Stimulated activated CD4-positive, alpha-beta T cell treated with anti-CD3 and anti-CD28 coated beads, TNF-alpha, amount 100 ng/mL, for 48 hours (primary cell): ENCODE measurements around the gene MYL10.

ENCODE experiments used
- DNase-seq, 3 donors: peaks; one replicate each; pipeline ENCODE4 v3.0.0-alpha.2; 2020; ENCODE audit warnings: low read depth in 3 of 3

MYL10 gene

DNA sequence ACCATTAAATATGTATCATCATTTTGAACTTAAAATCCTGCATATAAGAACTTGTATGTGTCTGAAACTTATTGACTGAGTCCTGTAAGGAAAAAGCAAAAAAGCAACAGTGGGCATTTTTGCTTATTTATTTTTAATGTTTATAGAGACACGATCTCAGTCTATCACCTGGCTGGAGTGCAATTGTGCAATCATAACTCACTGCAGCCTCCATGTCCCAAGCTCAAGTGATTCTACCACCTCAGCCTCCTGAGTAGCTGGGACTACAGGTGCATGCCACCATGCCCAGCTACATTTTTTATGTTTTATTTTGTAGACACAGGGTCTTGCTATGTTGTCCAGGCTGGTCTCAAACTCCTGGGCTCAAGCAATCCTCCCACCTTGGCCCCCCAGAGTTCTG is 32.2 kb downstream of the MYL10 start:
- no peak for DNase-seq

- DNase-seq, result no peak
Observed at GRCh38 chr7:101595766-101596537, 33.1 kb downstream of the MYL10 start.

GRCh38 chr7:101595246-101595645 is 33.9 kb downstream of the MYL10 start:
- no peak for DNase-seq

DNA sequence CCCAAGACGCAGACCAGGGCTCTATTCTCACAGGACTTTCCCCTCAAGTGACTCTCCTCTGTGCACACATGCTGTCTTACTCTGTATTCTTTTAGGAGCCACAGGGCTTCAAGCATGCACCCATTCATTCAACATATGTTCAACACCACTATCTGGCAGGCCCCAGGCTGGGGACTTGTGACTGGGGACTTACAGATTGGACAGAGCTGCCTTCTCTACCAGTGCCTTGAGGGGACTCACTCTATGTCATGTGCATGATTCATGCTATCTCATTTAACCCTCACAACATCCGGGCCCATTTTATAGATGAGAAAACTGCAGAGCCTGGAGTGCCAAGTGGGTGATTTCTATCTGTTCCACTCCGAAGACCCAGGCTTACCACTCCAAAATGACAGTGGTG is 34.3 kb downstream of the MYL10 start:
- no peak for DNase-seq

GRCh38 chr7:101593556-101593955 is 35.5 kb downstream of the MYL10 start:
- no peak for DNase-seq

DNA sequence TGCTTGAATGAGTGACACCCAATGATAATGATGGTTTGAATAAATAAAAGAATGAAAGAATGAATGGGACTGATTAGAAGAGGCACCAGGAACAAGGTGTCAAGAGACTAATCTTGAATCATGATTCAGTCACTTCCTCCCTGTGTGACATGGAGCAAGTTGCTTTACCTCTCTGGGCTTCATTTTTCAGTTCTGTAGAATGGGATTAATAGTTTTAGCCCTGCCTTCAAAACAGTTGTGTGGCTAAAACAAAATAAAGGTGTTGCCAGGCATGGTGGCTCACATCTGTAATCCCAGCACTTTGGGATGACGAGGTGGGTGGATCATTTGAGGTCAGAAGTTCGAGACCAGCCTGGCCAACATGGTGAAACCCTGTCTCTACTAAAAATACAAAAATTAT is 37.6 kb downstream of the MYL10 start:
- no peak for DNase-seq

DNA sequence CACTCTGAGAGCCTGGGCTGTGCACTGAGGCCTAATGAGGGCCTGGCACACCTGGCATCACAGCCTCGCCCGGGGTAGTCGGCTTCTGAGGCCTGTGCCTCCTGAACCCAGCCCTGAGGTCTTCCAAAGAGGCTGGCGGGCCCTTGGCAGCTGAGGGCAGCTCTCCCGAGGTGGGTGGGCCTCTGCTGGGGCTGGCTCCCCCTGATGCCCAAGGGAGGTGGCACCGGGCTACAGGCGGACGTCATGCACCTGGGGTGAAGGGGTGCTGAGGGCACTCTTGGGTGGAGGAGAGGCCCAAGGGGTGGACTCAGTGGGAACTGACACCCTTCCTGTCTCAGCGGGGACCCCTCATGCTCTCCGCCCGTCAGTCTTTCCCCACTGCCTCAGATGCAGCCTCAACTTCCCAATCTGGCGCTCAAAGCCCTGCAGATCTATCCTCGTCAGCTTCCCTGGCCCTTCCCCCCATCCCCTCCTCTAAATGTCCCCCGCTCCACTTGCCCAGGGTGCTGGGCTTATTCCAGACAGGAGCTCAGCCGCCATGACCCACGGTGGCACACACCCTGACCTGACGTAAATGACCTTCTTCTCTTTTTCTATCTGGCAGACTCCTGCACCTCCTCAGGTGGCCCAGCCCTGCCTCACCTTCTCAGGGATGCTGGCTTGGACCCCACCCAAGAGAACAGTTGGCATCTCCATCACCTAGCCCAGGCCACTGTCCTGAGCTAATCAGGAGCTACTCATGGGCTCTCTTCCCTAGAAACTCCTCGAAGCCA is 38.2 kb downstream of the MYL10 start:
- DNase-seq, result no peak

DNA sequence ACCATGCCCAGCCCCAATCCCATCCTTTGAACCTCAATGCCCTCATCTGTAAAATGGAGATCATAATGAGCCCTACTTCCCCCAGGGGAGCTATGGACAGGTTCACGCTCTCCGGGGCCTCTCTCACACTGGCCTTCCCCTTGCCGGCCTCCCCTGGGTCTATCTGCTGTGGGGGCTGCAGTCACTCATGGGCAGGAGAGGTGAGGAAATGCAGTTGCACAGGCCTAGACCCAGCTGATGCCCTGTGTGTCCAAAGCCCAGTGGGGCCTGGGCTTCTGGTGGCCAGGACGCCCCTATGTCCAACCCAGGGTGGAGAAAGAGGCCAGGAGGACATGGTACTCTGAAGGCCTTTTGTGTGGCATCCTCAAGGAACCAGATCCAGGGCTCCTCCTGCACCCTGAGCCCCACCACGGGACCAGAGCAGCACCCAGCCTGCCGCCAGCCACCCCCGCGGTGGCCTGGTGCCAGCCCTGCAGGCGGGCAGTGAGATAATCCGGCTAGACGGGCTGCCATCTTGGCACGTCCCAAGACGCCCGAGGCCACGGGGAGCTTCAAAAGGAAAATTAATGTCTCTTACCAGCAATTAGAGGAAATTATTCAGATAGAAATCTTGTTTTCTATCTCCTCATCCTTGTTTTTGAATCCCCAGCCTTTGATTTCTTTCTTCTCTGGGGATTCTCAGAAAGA is 39.0 kb downstream of the MYL10 start:
- no peak for DNase-seq

GRCh38 chr7:101589052-101589451 is 40.0 kb downstream of the MYL10 start:
- no peak for DNase-seq

- no peak for DNase-seq
Observed at GRCh38 chr7:101588131-101588935, 40.8 kb downstream of the MYL10 start.

GRCh38 chr7:101586906-101587677 is 42.0 kb downstream of the MYL10 start:
- no peak for DNase-seq

DNA sequence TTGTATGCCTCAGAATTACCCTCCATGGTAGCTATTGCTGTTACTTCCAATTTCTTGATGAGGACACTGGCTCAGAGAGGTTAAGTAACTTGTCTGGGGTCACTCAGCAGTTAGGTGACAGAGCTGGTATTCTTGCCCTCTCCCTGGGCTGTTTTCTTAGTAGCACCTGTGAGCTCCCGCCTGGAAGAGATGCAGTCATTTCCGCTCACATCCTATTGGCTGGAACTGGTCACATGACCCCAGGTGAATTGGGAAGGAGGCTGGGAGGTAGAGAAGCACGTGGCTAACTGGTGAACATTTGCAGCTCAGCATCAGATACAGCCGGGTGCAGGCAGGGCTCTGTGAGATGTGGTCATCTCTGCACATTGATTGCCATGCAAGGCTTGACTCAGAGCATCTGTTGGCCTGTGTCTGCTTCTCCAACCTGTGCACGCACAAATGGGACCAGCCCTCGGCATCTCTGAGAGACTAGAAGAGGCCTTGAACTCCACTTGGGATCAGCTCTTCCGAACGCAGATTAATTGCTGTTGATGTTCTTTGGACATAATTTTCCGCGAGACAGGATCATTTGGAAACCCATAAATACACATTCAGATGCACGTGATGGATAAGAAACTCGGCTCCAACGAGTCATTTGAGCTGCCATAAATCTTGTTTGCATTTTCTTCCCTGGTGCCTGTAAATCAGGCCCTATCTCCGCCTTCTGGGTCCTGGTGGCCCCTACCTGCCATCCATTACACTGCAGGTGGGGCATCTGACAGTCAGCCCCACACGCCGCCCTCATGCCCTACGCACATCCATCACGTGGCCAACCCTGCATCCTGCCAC is 42.8 kb downstream of the MYL10 start:
- no peak for DNase-seq

DNA sequence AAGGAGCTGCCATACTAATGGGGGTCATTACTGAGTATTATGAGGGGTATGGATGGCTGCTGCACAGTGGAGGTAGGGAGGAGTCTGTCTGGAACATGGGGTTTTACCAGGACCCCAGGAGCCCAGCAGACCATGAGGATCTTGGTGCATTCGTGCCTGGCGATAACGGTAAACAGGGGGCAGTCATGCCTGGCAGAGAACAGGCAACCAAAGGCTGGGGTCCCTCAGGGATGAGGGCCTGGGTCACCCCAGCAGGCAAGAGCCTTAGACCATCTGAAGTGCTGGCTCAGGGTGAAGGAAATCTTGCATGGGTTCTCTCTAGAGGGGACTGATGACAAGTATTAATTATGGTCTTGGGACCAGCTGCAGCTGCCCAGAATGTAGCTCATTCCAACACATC is 46.1 kb downstream of the MYL10 start:
- DNase-seq, result no peak

GRCh38 chr7:101581891-101582290 is 47.2 kb downstream of the MYL10 start:
- no peak for DNase-seq

GRCh38 chr7:101580596-101580995 is 48.5 kb downstream of the MYL10 start:
- DNase-seq, result no peak

GRCh38 chr7:101578552-101578951 is 50.5 kb downstream of the MYL10 start:
- no peak for DNase-seq

GRCh38 chr7:101576998-101577397 is 52.1 kb downstream of the MYL10 start:
- no peak for DNase-seq

- no peak for DNase-seq
Observed at GRCh38 chr7:101575721-101576120, 53.4 kb downstream of the MYL10 start.

GRCh38 chr7:101575168-101575567 is 53.9 kb downstream of the MYL10 start:
- no peak for DNase-seq

GRCh38 chr7:101572156-101572555 is 56.9 kb downstream of the MYL10 start:
- DNase-seq, result no peak
